Central memory CD8-positive, alpha-beta T cell (primary cell): Measurements from ENCODE around the gene DDX24.

Experiments
- ATAC-seq: fragments of 150-1000 bp; cut with Tn5 transposase; replicated peaks from 2 replicates; pipeline ENCODE4 v1.10.0; 2022; ENCODE audit warnings: mild to moderate bottlenecking, moderate FRiP score, moderate number of reproducible peaks; ENCODE audit not compliant: poor library complexity, severe bottlenecking; ENCODE audit errors: extremely low read depth
- DNase-seq, 2 donors: peaks; one replicate each; pipeline ENCODE4 v3.0.0; 2021; ENCODE audit warnings: low spot score in 2 of 2
- H3K27ac Mint-ChIP-seq: one replicate; pipeline ENCODE4 v1.8.0; 2022; ENCODE audit warnings: low read depth, mild to moderate bottlenecking, moderate library complexity, mixed read lengths
- H3K27me3 Mint-ChIP-seq: one replicate; pipeline ENCODE4 v1.8.0; 2022; ENCODE audit warnings: mixed read lengths
- H3K36me3 Mint-ChIP-seq: one replicate; pipeline ENCODE4 v1.8.0; 2022; ENCODE audit warnings: mild to moderate bottlenecking, moderate library complexity, mixed read lengths; ENCODE audit not compliant: insufficient read depth
- H3K4me1 Mint-ChIP-seq: one replicate; pipeline ENCODE4 v1.8.0; 2022; ENCODE audit warnings: mixed read lengths
- H3K4me3 Mint-ChIP-seq: one replicate; pipeline ENCODE4 v1.8.0; 2022; ENCODE audit warnings: mild to moderate bottlenecking, moderate library complexity, mixed read lengths
- H3K9me3 Mint-ChIP-seq: one replicate; pipeline ENCODE4 v1.8.0; 2022; ENCODE audit warnings: mixed read lengths

DDX24 gene

GRCh38 chr14:94080621-94081385 is at the start of gene DDX24, which contains the start of gene IFI27L1:
Gene DDX24, minus strand, starts transcription at chr14:94081202. Its CDS starts 1,460 bp downstream, at chr14:94079742.
Gene IFI27L1, plus strand, starts transcription at chr14:94081310. Its CDS starts 15,628 bp downstream, at chr14:94096938.
- DNase-seq (peak; percentile 95 to 96), ATAC-seq (peak; percentile 89)
- no peaks in the 10 kb centered on the region for H3K9me3 Mint-ChIP-seq
- no peaks in the 10 kb centered on the region for H3K27me3 Mint-ChIP-seq
- H3K4me1 Mint-ChIP-seq: peaks cover 49% of the 10 kb centered on the region
- H3K4me3 Mint-ChIP-seq: peak within 1 kb of the TSS; percentile 99
- H3K36me3 Mint-ChIP-seq: peaks cover 34% of the 10 kb centered on the region
- H3K27ac Mint-ChIP-seq: peak within 1 kb of the TSS; percentile 100

- Mint-ChIP-seq H3K9me3 (peaks cover 1% of the 10 kb centered on the region), H3K4me3 (peak overlapping the region; percentile 89), H3K4me1 (peaks cover 21% of the 10 kb centered on the region), H3K36me3 (peaks cover 4% of the 10 kb centered on the region), H3K27ac (peak overlapping the region; percentile 89), H3K27me3 (peaks cover 4% of the 10 kb centered on the region)
- DNase-seq (no peak), ATAC-seq (peak; percentile 43)
Measured at GRCh38 chr14:94129758-94130414, 48.9 kb upstream of the DDX24 start.

- DNase-seq: peak in 1 of 2 donors; percentile 30
- H3K27ac Mint-ChIP-seq: peak within 1 kb of the TSS; percentile 89
- peak within 1 kb of the TSS; percentile 89 for H3K4me3 Mint-ChIP-seq
Measured at GRCh38 chr14:94129111-94129757, 48.2 kb upstream of the DDX24 start, which contains the start of gene IFI27L2. Gene IFI27L2, minus strand, starts transcription at chr14:94129604. Its CDS starts 40 bp downstream, at chr14:94129564.

GRCh38 chr14:94128216-94128839 is 47.3 kb upstream of the DDX24 start:
- Mint-ChIP-seq H3K27me3 (no peaks in the 10 kb centered on the region), H3K9me3 (no peaks in the 10 kb centered on the region), H3K36me3 (peaks cover 4% of the 10 kb centered on the region), H3K4me1 (peaks cover 21% of the 10 kb centered on the region), H3K4me3 (peak overlapping the region; percentile 89), H3K27ac (peak overlapping the region; percentile 89)
- no peak for DNase-seq
- no peak for ATAC-seq

More at GRCh38 chr14:94129111-94129757, 48.2 kb upstream of the DDX24 start, which contains the start of gene IFI27L2:
- Mint-ChIP-seq H3K27me3 (no peaks in the 10 kb centered on the region), H3K9me3 (no peaks in the 10 kb centered on the region), H3K4me1 (peaks cover 21% of the 10 kb centered on the region), H3K36me3 (peaks cover 4% of the 10 kb centered on the region)
- ATAC-seq: peak; percentile 90

- ATAC-seq (no peak), DNase-seq (no peak)
- no peaks in the 10 kb centered on the region for H3K27me3 Mint-ChIP-seq
- peaks cover 4% of the 10 kb centered on the region for H3K36me3 Mint-ChIP-seq
- H3K4me3 Mint-ChIP-seq: peak overlapping the region; percentile 89
- H3K4me1 Mint-ChIP-seq: peaks cover 21% of the 10 kb centered on the region
- H3K9me3 Mint-ChIP-seq: no peaks in the 10 kb centered on the region
- H3K27ac Mint-ChIP-seq: no peak overlapping the region
Measured at GRCh38 chr14:94127330-94127729, 46.3 kb upstream of the DDX24 start.

GRCh38 chr14:94126800-94127199 is 45.8 kb upstream of the DDX24 start:
- H3K9me3 Mint-ChIP-seq: no peaks in the 10 kb centered on the region
- H3K27me3 Mint-ChIP-seq: peaks cover 5% of the 10 kb centered on the region
- H3K4me3 Mint-ChIP-seq: no peak overlapping the region
- peaks cover 21% of the 10 kb centered on the region for H3K4me1 Mint-ChIP-seq
- ATAC-seq: no peak
- H3K27ac Mint-ChIP-seq: no peak overlapping the region
- no peak for DNase-seq
- peaks cover 4% of the 10 kb centered on the region for H3K36me3 Mint-ChIP-seq

- Mint-ChIP-seq H3K4me1 (peaks cover 21% of the 10 kb centered on the region), H3K27ac (no peak overlapping the region), H3K27me3 (peaks cover 9% of the 10 kb centered on the region), H3K9me3 (no peaks in the 10 kb centered on the region), H3K36me3 (peaks cover 4% of the 10 kb centered on the region), H3K4me3 (no peak overlapping the region)
- ATAC-seq (no peak), DNase-seq (no peak)
Measured at GRCh38 chr14:94126419-94126677, 45.3 kb upstream of the DDX24 start.

- ATAC-seq (no peak), DNase-seq (no peak)
- H3K27ac Mint-ChIP-seq: no peak overlapping the region
Measured at GRCh38 chr14:94125659-94126418, 44.8 kb upstream of the DDX24 start.

GRCh38 chr14:94124582-94125377 is 43.8 kb upstream of the DDX24 start:
- Mint-ChIP-seq H3K4me3 (no peak overlapping the region), H3K4me1 (peaks cover 14% of the 10 kb centered on the region), H3K27me3 (peaks cover 25% of the 10 kb centered on the region), H3K36me3 (peaks cover 6% of the 10 kb centered on the region), H3K9me3 (peaks cover 7% of the 10 kb centered on the region), H3K27ac (no peak overlapping the region)
- no peak for DNase-seq
- no peak for ATAC-seq

More at GRCh38 chr14:94125659-94126418, 44.8 kb upstream of the DDX24 start:
- Mint-ChIP-seq H3K27me3 (peaks cover 14% of the 10 kb centered on the region), H3K36me3 (peaks cover 4% of the 10 kb centered on the region), H3K9me3 (peaks cover 2% of the 10 kb centered on the region), H3K4me1 (peaks cover 21% of the 10 kb centered on the region), H3K4me3 (no peak overlapping the region)

GRCh38 chr14:94123868-94124267 is 42.9 kb upstream of the DDX24 start:
- H3K27ac Mint-ChIP-seq: no peak overlapping the region
- H3K27me3 Mint-ChIP-seq: peaks cover 32% of the 10 kb centered on the region
- peaks cover 6% of the 10 kb centered on the region for H3K4me1 Mint-ChIP-seq
- peaks cover 3% of the 10 kb centered on the region for H3K36me3 Mint-ChIP-seq
- no peak overlapping the region for H3K4me3 Mint-ChIP-seq
- DNase-seq: no peak
- ATAC-seq: no peak
- H3K9me3 Mint-ChIP-seq: peaks cover 7% of the 10 kb centered on the region

GRCh38 chr14:94123296-94123695 is 42.3 kb upstream of the DDX24 start:
- DNase-seq: no peak
- Mint-ChIP-seq H3K36me3 (peaks cover 2% of the 10 kb centered on the region), H3K27ac (no peak overlapping the region)

More at GRCh38 chr14:94123296-94123695, 42.3 kb upstream of the DDX24 start:
- no peaks in the 10 kb centered on the region for H3K4me1 Mint-ChIP-seq
- H3K27me3 Mint-ChIP-seq: peaks cover 33% of the 10 kb centered on the region
- ATAC-seq: no peak
- peaks cover 7% of the 10 kb centered on the region for H3K9me3 Mint-ChIP-seq
- H3K4me3 Mint-ChIP-seq: no peak overlapping the region
